Body of pancreas (tissue), 4 donors: Measurements from ENCODE around the gene DNER. TPM values are rescaled to one million over a fixed set of nuclear protein-coding genes. Genes with fewer than 3 reads are reported as not detected.

Source experiments
- ATAC-seq: fragments of 150-250 bp; one replicate; pipeline ENCODE4 v1.9.1; 2016
- DNase-seq, 4 donors: peaks; one replicate each; pipeline ENCODE4 v3.0.0-alpha.2; 2019
- H3K27ac ChIP-seq, 4 donors: fragments of 200-600 bp; sonication (generic); 1 replicate in 3 of 4; 2 replicates in 1 of 4; pipeline versions ENCODE4 v1.5.1 to v1.6.1; 2016 to 2019; ENCODE audit warnings: mild to moderate bottlenecking in 1 of 4, mixed read lengths in 1 of 4, moderate library complexity in 1 of 4
- H3K27me3 ChIP-seq, 2 donors: fragments of 200-600 bp; sonication (generic); one replicate each; pipeline ENCODE4 v1.6.0; 2016; ENCODE audit warnings: mild to moderate bottlenecking in 1 of 2
- H3K36me3 ChIP-seq, 2 donors: fragments of 200-600 bp; sonication (generic); replicated peaks in 1 of 2; 2 replicates each; pipeline ENCODE4 v1.5.1; 2016; ENCODE audit warnings: low read depth in 2 of 2; ENCODE audit not compliant: insufficient read depth in 1 of 2
- H3K4me1 ChIP-seq: fragments of 200-600 bp; sonication (generic); one replicate; pipeline ENCODE4 v1.6.0; 2016
- H3K4me3 ChIP-seq, 2 donors: fragments of 200-600 bp; sonication (generic); 1 replicate in 1 of 2; 2 replicates in 1 of 2; pipeline ENCODE4 v1.5.1; 2016 to 2019
- H3K9me3 ChIP-seq, 3 donors: fragments of 200-600 bp; sonication (generic); 1 replicate in 2 of 3; 2 replicates in 1 of 3; pipeline ENCODE4 v1.5.1; 2016
- CTCF ChIP-seq, 7 experiments: fragments of 450-650 bp in 4 of 7; fragments of 200-600 bp in 3 of 7; sonication (generic) in 3 of 7; IDR thresholded peaks; one replicate each; pipeline ENCODE4 v1.5.1; 2016 to 2019; ENCODE audit warnings: antibody characterized with exemption in 7 of 7
- POLR2A ChIP-seq, 3 donors: fragments of 450-650 bp; IDR thresholded peaks; one replicate each; pipeline ENCODE4 v1.6.1; 2016; ENCODE audit warnings: antibody characterized with exemption in 3 of 3, mild to moderate bottlenecking in 2 of 3
- whole genome bisulfite sequencing, 2 donors: methylation state at CpG; one replicate each; pipeline ENCODE4 v1.1.5; 2017; 5-methylcytosine and 5-hydroxymethylcytosine counted together
- intact Hi-C: fragments of 100-400 bp; cut with DNase I; formaldehyde crosslinking; loops from one replicate; pipeline ENCODE4 v1.15.1; 2023
- total RNA-seq, 2 donors: library from RNA; depleted of rRNA; stranded (reverse); fragments of >200 nt; gene quantifications; one replicate each; pipeline ENCODE4 v1.1.0, GENCODE V29; 2016

DNER gene
- total RNA-seq, 2 donors from 2014 or later, result 0.78 to 1.3 TPM

GRCh38 chr2:229634601-229635370 is 79.6 kb downstream of the DNER start:
- Histone ChIP-seq H3K27me3 (no peaks in the 10 kb centered on the region), H3K4me1 (no peaks in the 10 kb centered on the region), H3K36me3 (no peaks in the 10 kb centered on the region), H3K4me3 (no peak overlapping the region), H3K9me3 (no peaks in the 10 kb centered on the region), H3K27ac (no peak overlapping the region)
- intact Hi-C loops, result no loop called here
- ATAC-seq, result no peak
- WGBS, 2 donors, result 57% methylated on average over 9 of the region's 9 CpGs
- no peak for DNase-seq
- TF ChIP-seq POLR2A (IDR thresholded peaks at IDR 0.05), result no peak
- no peak for TF ChIP-seq CTCF (IDR thresholded peaks at IDR 0.05)

GRCh38 chr2:229633556-229633955 is 80.8 kb downstream of the DNER start:
- no peak overlapping the region for H3K4me3 ChIP-seq
- intact Hi-C loops, result no loop called here
- H3K27me3 ChIP-seq, result no peaks in the 10 kb centered on the region
- H3K4me1 ChIP-seq, result no peaks in the 10 kb centered on the region
- ATAC-seq (no peak), DNase-seq (no peak)
- no peaks in the 10 kb centered on the region for H3K9me3 ChIP-seq
- no peak overlapping the region for H3K27ac ChIP-seq
- 56 to 81% methylated on average over 3 to 7 of the region's 7 CpGs for WGBS, 2 donors
- no peaks in the 10 kb centered on the region for H3K36me3 ChIP-seq
- TF ChIP-seq CTCF (IDR thresholded peaks at IDR 0.05), result no peak
- no peak for TF ChIP-seq POLR2A (IDR thresholded peaks at IDR 0.05)

DNA sequence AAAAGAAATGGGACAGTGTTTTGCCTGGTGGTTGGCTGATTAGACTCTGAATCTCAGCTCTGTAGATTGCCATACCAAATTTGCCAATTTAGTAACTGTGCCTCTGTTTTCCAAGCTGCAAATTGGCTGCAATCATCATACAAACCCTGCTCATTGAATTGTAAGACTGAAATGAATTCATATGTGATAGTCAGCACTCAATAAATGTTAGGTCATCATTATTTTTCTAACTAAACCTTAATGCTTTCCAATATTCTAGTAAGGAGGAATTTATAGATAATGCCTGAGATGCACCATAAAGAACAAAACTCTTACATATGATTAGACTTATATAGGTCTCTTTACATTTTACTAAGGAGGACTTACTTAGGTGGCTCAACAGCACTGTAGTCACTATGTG is 85.3 kb downstream of the DNER start:
- H3K27me3 ChIP-seq, result no peaks in the 10 kb centered on the region
- no peak for DNase-seq
- no peaks in the 10 kb centered on the region for H3K36me3 ChIP-seq
- H3K4me1 ChIP-seq, result no peaks in the 10 kb centered on the region
- TF ChIP-seq POLR2A (IDR thresholded peaks at IDR 0.05) (no peak), CTCF (IDR thresholded peaks at IDR 0.05) (no peak)
- intact Hi-C loops, result no loop called here
- no peak for ATAC-seq
- no peak overlapping the region for H3K4me3 ChIP-seq
- H3K9me3 ChIP-seq, result no peaks in the 10 kb centered on the region
- H3K27ac ChIP-seq, result no peak overlapping the region

GRCh38 chr2:229627728-229628127 is 86.6 kb downstream of the DNER start:
- WGBS, 2 donors, result 75 to 79% methylated on average over 3 of the region's 3 CpGs
- TF ChIP-seq CTCF (IDR thresholded peaks at IDR 0.05) (no peak), POLR2A (IDR thresholded peaks at IDR 0.05) (no peak)
- intact Hi-C loops, result no loop called here
- DNase-seq (no peak), ATAC-seq (no peak)
- Histone ChIP-seq H3K36me3 (no peaks in the 10 kb centered on the region), H3K4me1 (no peaks in the 10 kb centered on the region), H3K9me3 (no peaks in the 10 kb centered on the region), H3K27me3 (no peaks in the 10 kb centered on the region), H3K27ac (no peak overlapping the region), H3K4me3 (no peak overlapping the region)
